GM12878 (cell line): ENCODE measurements around the gene YAP1. TPM values are rescaled to one million over a fixed set of nuclear protein-coding genes. Genes with fewer than 3 reads are reported as not detected.

Source experiments
- ATAC-seq: fragments of 200-7000 bp; cut with Tn5 transposase; 3 replicates; pipeline ENCODE4 v1.9.1; 2020; ENCODE audit warnings: mild to moderate bottlenecking, moderate library complexity
- BruUV-seq: library from RNA; stranded (reverse); fragments of 400-500 nt; replicated peaks from 2 replicates; lab custom pipeline; 2021; lab: Mats Ljungman, UMichigan
- CTCF ChIA-PET: fragments of 300-600 bp; sonication (Branson Sonifier 250); formaldehyde crosslinking; extraction: SDS; loops from one replicate; lab custom pipeline; 2021; ENCODE audit warnings: inconsistent platforms; lab: Yijun Ruan, JAX
- POLR2A ChIA-PET: fragments of 350-600 bp; formaldehyde crosslinking; extraction: SDS; loops from one replicate; lab custom pipeline; 2021; ENCODE audit warnings: inconsistent platforms; lab: Charles Lee
- RAD21 ChIA-PET: fragments of 300-600 bp; sonication (Branson Sonifier 250); formaldehyde crosslinking; loops from one replicate; lab custom pipeline; 2023; ENCODE audit warnings: antibody characterized with exemption; ENCODE audit not compliant: unreplicated experiment; lab: Charles Lee
- SMC1A ChIA-PET: fragments of 300-600 bp; sonication (Branson Sonifier 250); formaldehyde crosslinking; loops from one replicate; lab custom pipeline; 2023; ENCODE audit not compliant: unreplicated experiment, uncharacterized antibody; lab: Charles Lee
- DNase-seq: peaks from one replicate; pipeline ENCODE4 v3.0.0-alpha.2; 2011; ENCODE audit warnings: low read depth, low spot score
- FAIRE-seq: peaks from 3 replicates; lab custom pipeline; 2011; peaks lifted over from hg19 to GRCh38; lab: Jason Lieb, UNC
- H2AFZ ChIP-seq: 2 replicates; pipeline ENCODE4 v1.6.0; 2011; ENCODE audit warnings: low read depth, low read length, control low read depth; ENCODE audit not compliant: control insufficient read depth
- H3K27ac ChIP-seq: 2 replicates; pipeline ENCODE4 v1.5.1; 2011; ENCODE audit warnings: control low read depth; ENCODE audit not compliant: control insufficient read depth, insufficient read depth
- H3K27me3 ChIP-seq, 2 experiments: replicated peaks in 1 of 2; 2 replicates each; pipeline versions ENCODE4 v1.6.0 to v1.6.1; 2011; ENCODE audit warnings: low read length in 1 of 2; ENCODE audit not compliant: control insufficient read depth in 2 of 2, insufficient read depth in 2 of 2
- H3K36me3 ChIP-seq, 2 experiments: 2 replicates each; pipeline ENCODE4 v1.5.1; 2011; ENCODE audit warnings: low read length in 1 of 2; ENCODE audit not compliant: control insufficient read depth in 2 of 2, insufficient read depth in 2 of 2
- H3K4me1 ChIP-seq: 2 replicates; pipeline ENCODE4 v1.6.1; 2011; ENCODE audit warnings: mild to moderate bottlenecking, low read length, moderate library complexity, mixed read lengths; ENCODE audit not compliant: control insufficient read depth, insufficient read depth
- H3K4me2 ChIP-seq: 2 replicates; pipeline ENCODE4 v1.6.0; 2011; ENCODE audit warnings: control low read depth; ENCODE audit not compliant: control insufficient read depth, insufficient read depth
- H3K4me3 ChIP-seq: fragments of 200-600 bp; sonication (generic); 2 replicates; pipeline ENCODE4 v1.5.1; 2016
- H3K79me2 ChIP-seq: 2 replicates; pipeline ENCODE4 v1.6.0; 2011; ENCODE audit warnings: low read length; ENCODE audit not compliant: control insufficient read depth, insufficient read depth
- H3K9ac ChIP-seq: 2 replicates; pipeline ENCODE4 v1.8.0; 2011; ENCODE audit warnings: low read length, control low read depth, mixed read lengths; ENCODE audit not compliant: control insufficient read depth, insufficient read depth
- H3K9me3 ChIP-seq: replicated peaks from 3 replicates; pipeline ENCODE4 v1.5.1; 2011; ENCODE audit warnings: mild to moderate bottlenecking, low read length; ENCODE audit not compliant: control insufficient read depth, insufficient read depth
- H4K20me1 ChIP-seq: 2 replicates; pipeline ENCODE4 v1.6.0; 2011; ENCODE audit not compliant: control insufficient read depth, insufficient read depth
- ESRRA ChIP-seq: IDR thresholded peaks from 2 replicates; pipeline ENCODE4 v1.6.1; 2012; ENCODE audit warnings: mild to moderate bottlenecking, low read length, improper control_type of control experiment
- ETV6 ChIP-seq, 2 experiments: fragments of 450-650 bp in 1 of 2; IDR thresholded peaks in 1 of 2; conservative IDR thresholded peaks in 1 of 2; 2 replicates each; pipeline ENCODE4 v1.6.1; 2014; ENCODE audit warnings: antibody characterized with exemption in 1 of 2, borderline replicate concordance in 1 of 2, low read depth in 1 of 2, mild to moderate bottlenecking in 1 of 2, moderate library complexity in 1 of 2
- MYB ChIP-seq: fragments of 150-350 bp; IDR thresholded peaks from 2 replicates; pipeline ENCODE4 v1.6.1; 2014; ENCODE audit warnings: mild to moderate bottlenecking, low read depth, low read length, borderline replicate concordance
- PAX8 ChIP-seq: fragments of 450-650 bp; IDR thresholded peaks from 2 replicates; pipeline ENCODE4 v1.6.1; 2017; ENCODE audit warnings: mild to moderate bottlenecking, moderate library complexity
- YBX1 ChIP-seq: fragments of 450-650 bp; IDR thresholded peaks from 2 replicates; pipeline ENCODE4 v1.6.1; 2016; ENCODE audit warnings: antibody characterized with exemption
- ZNF622 ChIP-seq: fragments of 450-650 bp; IDR thresholded peaks from 2 replicates; pipeline ENCODE4 v1.6.1; 2017; ENCODE audit warnings: mild to moderate bottlenecking, inconsistent platforms
- ZZZ3 ChIP-seq: IDR thresholded peaks from 2 replicates; pipeline ENCODE4 v1.6.1; 2011; ENCODE audit warnings: low read depth; ENCODE audit not compliant: control insufficient read depth, insufficient read length
- WGBS: methylation state at CpG from one replicate; pipeline ENCODE4 v1.1.6; 2016; ENCODE audit warnings: low lambda C conversion rate; ENCODE audit not compliant: insufficient replicate concordance, insufficient coverage; ENCODE audit errors: missing lambda C conversion rate; 5-methylcytosine and 5-hydroxymethylcytosine counted together
- in situ Hi-C: fragments of 300-500 bp; cut with MboI; formaldehyde crosslinking; loops from 9 replicates; pipeline ENCODE4 v1.14.3; 2018; ENCODE audit warnings: mixed read lengths
- intact Hi-C: fragments of 100-400 bp; cut with micrococcal nuclease; formaldehyde crosslinking; loops from one replicate; pipeline ENCODE4 v1.14.2; 2022; ENCODE audit not compliant: unreplicated experiment
- polyA plus RNA-seq, 11 experiments: library from polyadenylated mRNA; depleted of rRNA in 4 of 11; unstranded in 6 of 11; stranded (reverse) in 5 of 11; fragments of >200 nt; fragmentation: Nextera tagmentation in 4 of 11; fragmentation: Illumina TruSeq in 1 of 11; extraction: Ambion mirVana in 4 of 11; extraction: Trizol in 1 of 11; gene quantifications; 1 replicate in 1 of 11; 2 replicates in 10 of 11; pipeline versions ENCODE4 v1.2.1 to v1.2.3, GENCODE V29; 2011 to 2016; ENCODE audit warnings: inconsistent platforms in 2 of 11, missing spikeins in 2 of 11, low read depth in 1 of 11
- total RNA-seq, 4 experiments: library from RNA; depleted of rRNA in 3 of 4; stranded (reverse); fragments of >200 nt in 3 of 4; fragmentation: Illumina TruSeq in 1 of 4; extraction: Trizol in 1 of 4; gene quantifications; 2 replicates each; pipeline versions ENCODE4 v1.2.1 to v1.2.3, GENCODE V29; 2013 to 2021
- TF ChIP-seq, protein P1 (sequence below): IDR thresholded peaks from 2 replicates; pipeline ENCODE4 v1.6.1; 2011; ENCODE audit warnings: low read depth, low read length, improper control_type of control experiment, borderline replicate concordance

YAP1 gene
- total and polyA plus RNA-seq, 10 of the 15 experiments (the other 5 are each of a cell fraction or from before 2014, with no cell fraction given), result 0.03 to 0.33 (median 0.10) TPM; not detected in 6

DNA sequence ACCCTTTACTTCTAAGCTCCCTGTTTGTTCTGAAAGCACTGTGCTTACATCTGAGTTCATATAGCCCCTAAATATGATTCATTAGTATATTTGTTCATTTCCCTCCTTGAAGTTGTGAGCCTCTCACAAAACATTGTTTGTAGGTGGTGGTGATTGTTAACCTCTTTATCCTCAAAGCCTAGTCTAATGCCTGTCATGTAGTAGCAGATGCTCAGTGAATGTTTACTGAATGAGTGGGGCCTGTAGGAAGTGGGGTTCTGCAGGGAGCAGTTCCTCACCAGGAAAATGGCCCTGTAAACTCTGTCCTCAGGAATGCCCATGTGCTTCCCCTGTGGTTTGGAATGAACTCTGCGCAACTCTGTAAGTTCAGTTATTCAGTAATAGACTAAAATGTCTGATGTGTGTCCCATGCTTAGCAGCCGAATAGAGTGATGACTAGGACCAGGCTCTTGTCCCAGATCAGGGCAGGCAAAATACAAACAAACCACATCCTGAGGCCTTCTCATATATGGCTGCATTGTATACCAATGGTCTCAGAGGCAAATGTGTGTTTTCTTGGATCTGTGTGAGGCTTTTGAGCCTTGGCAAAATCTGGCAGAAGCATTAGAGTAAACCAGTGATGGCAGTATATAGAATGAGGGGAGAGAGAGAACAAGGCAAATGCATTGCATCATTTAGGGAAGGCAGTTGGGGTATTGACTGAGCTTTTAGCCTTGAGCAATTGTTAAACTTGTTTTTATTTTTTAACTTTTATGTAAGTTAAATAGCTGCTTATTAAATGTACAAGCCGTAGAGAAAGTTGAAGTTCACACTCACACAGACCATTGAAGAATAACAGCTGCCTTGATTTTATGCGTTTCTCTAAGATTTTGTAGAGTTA, 115.7 kb downstream of the YAP1 start:
- DNase-seq (no peak), ATAC-seq (no peak), FAIRE-seq (no peak)
- no peaks in the 10 kb centered on the region for H3K36me3 ChIP-seq
- in situ Hi-C loops (no loop called here), intact Hi-C loops (no loop called here)
- H2AFZ ChIP-seq, result no peak overlapping the region
- no peak overlapping the region for H3K9ac ChIP-seq
- no TSS peak for BruUV-seq
- no peaks in the 10 kb centered on the region for H3K9me3 ChIP-seq
- H3K27ac ChIP-seq, result no peak overlapping the region
- no peaks in the 10 kb centered on the region for H3K4me1 ChIP-seq
- no peaks in the 10 kb centered on the region for H4K20me1 ChIP-seq
- TF ChIP-seq PAX8, result no peak
- TF ChIP-seq ZNF622, result no peak
- no peak for TF ChIP-seq MYB
- TF ChIP-seq, protein P1, sequence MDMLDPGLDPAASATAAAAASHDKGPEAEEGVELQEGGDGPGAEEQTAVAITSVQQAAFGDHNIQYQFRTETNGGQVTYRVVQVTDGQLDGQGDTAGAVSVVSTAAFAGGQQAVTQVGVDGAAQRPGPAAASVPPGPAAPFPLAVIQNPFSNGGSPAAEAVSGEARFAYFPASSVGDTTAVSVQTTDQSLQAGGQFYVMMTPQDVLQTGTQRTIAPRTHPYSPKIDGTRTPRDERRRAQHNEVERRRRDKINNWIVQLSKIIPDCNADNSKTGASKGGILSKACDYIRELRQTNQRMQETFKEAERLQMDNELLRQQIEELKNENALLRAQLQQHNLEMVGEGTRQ, result no peak
- no peak for TF ChIP-seq ZZZ3
- no peak for TF ChIP-seq ESRRA
- no peak for TF ChIP-seq ETV6 (conservative IDR thresholded peaks at IDR 0.05 in 1 of 2, IDR thresholded peaks at IDR 0.05 in 1 of 2; ENCODE audit: borderline replicate concordance in 1 of 2, low read depth in 1 of 2)
- no peak for TF ChIP-seq YBX1
- no peaks in the 10 kb centered on the region; a peak in 1 of 4 replicates for H3K27me3 ChIP-seq
- ChIA-PET POLR2A (interaction anchor here (0.6 kb wide), 1 partner anchor 57 kb away, joined by 4 read pairs; no protein-coding TSS in a partner anchor), CTCF (interaction anchor here (1.2 kb wide), 1 partner anchor 440 kb away, joined by 3 read pairs; no protein-coding TSS in a partner anchor), SMC1A (interaction anchor here (0.9 to 1.2 kb wide), 2 partner anchors 9 to 440 kb away, joined by 3 read pairs; no protein-coding TSS in a partner anchor), RAD21 (no interaction called here)
- no peaks in the 10 kb centered on the region for H3K79me2 ChIP-seq
- 42% methylated on average over 4 of the region's 4 CpGs for WGBS
- H3K4me2 ChIP-seq, result no peak overlapping the region
- no peak overlapping the region for H3K4me3 ChIP-seq
